GM21367 (cell line): Measurements from ENCODE around the gene BDP1.
"Not testable (repeated sequence)": the region's sequence is repeated elsewhere in the genome, so short reads cannot be mapped to it uniquely, and the experiment has no call there.

Experiments used
- ATAC-seq: cut with Tn5 transposase; IDR thresholded peaks from one replicate; pipeline ENCODE4 v1.9.1; 2021; ENCODE audit not compliant: unreplicated experiment

Gene BDP1

GRCh38 chr5:71461360-71461759, 5.9 kb downstream of the BDP1 start:
- no peak for ATAC-seq

DNA sequence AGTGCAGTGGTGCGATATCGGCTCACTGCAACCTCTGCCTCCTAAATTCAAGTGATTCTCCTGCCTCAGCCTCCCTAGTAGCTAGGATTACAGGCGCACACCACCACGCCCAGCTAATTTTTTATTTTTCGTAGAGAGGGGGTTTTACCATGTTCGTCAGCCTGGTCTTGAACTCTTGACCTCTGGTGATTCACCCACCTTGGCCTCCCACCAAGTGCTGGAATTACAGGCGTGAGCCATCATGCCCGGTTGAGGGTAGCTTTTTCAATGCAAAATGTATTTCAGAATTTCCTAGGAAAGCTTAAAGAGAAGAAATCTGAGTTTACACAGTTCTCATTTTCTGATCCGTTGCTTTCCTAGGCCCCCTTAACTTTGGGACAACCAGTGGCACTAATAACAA, 15.7 kb downstream of the BDP1 start:
- ATAC-seq: no peak

DNA sequence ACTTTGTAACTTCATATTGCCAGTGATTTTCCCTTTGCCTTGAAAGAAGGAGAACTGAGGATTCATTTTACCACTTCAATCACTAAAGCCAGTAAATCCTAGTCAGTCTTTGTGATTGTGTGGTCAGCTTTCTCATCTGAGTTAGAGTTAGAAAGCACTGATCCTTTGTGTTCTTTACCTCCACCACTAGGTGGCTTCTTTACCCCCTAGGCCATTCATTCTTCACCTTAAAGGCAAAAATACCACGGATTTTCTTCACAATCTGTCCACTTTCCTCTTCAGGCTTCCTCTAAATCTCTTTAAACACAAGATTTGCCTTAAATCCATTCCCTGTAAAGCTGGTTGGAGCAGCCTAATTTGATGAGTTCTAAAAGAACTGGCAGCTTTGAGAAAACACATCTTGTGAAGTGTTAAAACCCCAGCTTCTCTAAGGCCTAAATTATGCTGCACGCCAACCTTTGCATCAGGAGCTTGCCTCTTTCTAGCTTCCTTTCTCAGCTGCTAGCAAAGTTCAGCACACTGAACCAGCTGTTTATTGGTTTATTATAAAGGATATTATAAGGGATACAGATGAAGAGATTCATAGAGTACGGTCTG, 20.4 kb downstream of the BDP1 start:
- no peak for ATAC-seq

DNA sequence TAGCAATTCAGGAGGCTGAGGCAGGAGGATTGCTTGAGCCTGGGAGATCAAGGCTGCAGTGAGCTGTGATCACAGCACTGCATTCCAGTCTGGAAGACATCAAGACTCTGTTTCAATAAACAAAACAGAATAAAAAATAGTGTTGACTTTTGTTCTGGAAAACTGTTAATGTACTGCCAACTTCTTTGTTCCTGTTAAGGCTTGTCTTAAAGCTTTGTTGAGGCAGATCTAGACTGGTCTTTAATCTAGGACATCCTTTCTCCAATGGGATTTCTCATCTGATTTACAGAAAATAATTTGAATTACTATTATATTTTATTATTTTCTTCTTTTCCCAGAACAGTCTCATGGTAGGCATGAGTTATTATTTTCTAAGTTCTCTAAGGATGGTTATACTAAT, 26.0 kb downstream of the BDP1 start:
- no peak for ATAC-seq

- ATAC-seq: no peak
Observed at GRCh38 chr5:71482132-71482531, 26.7 kb downstream of the BDP1 start.

- no peak for ATAC-seq
Observed at GRCh38 chr5:71483355-71483754, 27.9 kb downstream of the BDP1 start.

DNA sequence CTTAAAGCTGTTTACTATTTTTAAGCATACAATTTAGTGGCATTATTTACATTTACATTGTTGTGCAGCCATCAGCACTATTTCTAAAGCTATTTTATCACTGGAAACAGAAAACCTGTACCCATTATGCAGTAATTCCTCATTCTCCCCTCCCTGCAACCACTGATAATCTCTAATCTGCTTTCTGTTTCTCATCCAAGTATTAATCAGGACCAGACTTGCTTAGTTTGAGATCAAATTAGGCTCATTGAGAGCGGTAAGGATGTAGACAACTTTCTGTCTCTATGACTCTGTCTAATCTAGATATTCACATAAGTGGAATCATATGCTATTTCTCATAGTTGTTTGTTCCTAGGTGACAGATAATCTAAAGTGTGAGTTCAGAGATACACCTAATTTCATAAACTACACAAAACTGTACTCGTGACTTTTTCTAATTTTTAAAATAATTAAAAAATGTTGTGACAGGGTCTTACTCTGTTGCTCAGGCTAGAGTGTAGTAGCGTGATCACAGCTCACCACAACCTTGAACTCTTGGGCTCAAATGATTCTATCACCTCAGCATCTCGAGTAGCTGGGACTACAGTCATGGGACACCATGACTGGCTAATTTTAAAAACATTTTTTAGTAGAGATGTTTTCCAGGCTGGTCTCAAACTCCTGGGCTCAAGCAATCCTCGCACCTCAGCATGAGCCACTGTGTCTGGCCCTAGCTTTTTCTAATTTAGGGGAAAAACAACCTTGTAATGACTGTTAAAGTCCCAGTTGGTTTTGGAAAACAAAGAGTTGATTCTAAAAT, 37.6 kb downstream of the BDP1 start:
- ATAC-seq: no peak

- not testable (repeated sequence) for ATAC-seq
Observed at GRCh38 chr5:71494202-71494601, 38.8 kb downstream of the BDP1 start.

- ATAC-seq: not testable (repeated sequence)
Observed at GRCh38 chr5:71498756-71499155, 43.3 kb downstream of the BDP1 start.

- no peak for ATAC-seq
Observed at GRCh38 chr5:71503536-71503935, 48.1 kb downstream of the BDP1 start.

GRCh38 chr5:71522151-71522550, 66.7 kb downstream of the BDP1 start:
- ATAC-seq: no peak

DNA sequence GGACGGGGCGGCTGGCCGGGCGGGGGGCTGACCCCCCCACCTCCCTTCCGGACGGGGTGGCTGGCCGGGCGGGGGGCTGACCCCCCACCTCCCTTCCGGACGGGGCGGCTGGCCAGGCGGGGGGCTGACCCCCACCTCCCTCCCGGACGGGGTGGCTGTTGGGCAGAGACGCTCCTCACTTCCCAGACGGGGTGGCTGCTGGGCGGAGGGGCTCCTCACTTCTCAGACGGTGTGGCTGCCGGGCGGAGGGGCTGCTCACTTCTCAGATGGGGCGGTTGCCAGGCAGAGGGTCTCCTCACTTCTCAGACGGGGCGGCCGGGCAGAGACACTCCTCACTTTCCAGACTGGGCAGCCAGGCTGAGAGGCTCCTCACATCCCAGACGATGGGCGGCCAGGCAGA, 70.2 kb downstream of the BDP1 start:
- not testable (repeated sequence) for ATAC-seq

GRCh38 chr5:71528206-71528605, 72.8 kb downstream of the BDP1 start:
- ATAC-seq: no peak

GRCh38 chr5:71529682-71530081, 74.2 kb downstream of the BDP1 start:
- no peak for ATAC-seq

- ATAC-seq: no peak
Observed at GRCh38 chr5:71533142-71533541, 77.7 kb downstream of the BDP1 start.

GRCh38 chr5:71533615-71534014, 78.2 kb downstream of the BDP1 start:
- peak; percentile 60 for ATAC-seq

GRCh38 chr5:71537687-71538086, 82.2 kb downstream of the BDP1 start:
- ATAC-seq: no peak

DNA sequence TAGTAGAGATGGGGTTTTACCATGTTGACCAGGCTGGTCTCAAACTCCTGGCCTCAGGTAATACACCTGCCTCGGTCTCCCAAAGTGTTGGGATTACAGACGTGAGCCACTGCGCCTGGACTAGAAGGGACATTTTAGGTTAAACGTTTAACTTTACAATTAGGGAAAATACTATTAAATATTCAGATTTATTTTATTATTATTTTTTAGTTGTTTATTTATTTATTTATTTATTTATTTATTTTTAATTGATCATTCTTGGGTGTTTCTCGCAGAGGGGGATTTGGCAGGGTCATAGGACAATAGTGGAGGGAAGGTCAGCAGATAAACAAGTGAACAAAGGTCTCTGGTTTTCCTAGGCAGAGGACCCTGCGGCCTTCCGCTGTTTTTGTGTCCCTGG, 95.4 kb downstream of the BDP1 start:
- ATAC-seq: not testable (repeated sequence)

GRCh38 chr5:71551582-71551981, 96.1 kb downstream of the BDP1 start:
- not testable (repeated sequence) for ATAC-seq

- ATAC-seq: not testable (repeated sequence)
Observed at GRCh38 chr5:71552026-71552749, 96.7 kb downstream of the BDP1 start.

DNA sequence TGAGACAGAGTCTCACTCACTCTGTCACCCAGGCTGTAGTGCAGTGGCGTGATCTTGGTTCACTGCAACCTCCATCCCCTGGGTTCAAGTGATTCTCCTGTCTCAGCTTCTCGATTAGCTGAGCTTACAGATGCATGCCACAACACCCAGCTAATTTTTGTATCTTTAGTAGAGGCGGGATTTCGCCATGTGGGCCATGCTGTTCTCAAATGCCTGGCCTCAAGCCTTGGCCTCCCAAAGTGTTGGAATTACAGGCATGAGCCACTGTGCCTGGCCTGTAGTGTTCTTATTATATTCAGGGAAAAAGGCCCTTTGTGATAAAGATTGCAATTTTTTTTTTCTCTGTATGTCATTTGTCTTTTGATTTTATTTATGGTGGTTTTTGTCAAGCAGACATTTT, 107.7 kb downstream of the BDP1 start:
- ATAC-seq: no peak

GRCh38 chr5:71564895-71565294, 109.4 kb downstream of the BDP1 start:
- ATAC-seq: no peak
